ENCODE results near the gene RAB26. TPM values are rescaled to one million over a fixed set of nuclear protein-coding genes. Genes with fewer than 3 reads are reported as not detected.

The RAB26 gene
- total RNA-seq, 2 donors from 2014 or later = 0.82 to 2.0 TPM

DNA sequence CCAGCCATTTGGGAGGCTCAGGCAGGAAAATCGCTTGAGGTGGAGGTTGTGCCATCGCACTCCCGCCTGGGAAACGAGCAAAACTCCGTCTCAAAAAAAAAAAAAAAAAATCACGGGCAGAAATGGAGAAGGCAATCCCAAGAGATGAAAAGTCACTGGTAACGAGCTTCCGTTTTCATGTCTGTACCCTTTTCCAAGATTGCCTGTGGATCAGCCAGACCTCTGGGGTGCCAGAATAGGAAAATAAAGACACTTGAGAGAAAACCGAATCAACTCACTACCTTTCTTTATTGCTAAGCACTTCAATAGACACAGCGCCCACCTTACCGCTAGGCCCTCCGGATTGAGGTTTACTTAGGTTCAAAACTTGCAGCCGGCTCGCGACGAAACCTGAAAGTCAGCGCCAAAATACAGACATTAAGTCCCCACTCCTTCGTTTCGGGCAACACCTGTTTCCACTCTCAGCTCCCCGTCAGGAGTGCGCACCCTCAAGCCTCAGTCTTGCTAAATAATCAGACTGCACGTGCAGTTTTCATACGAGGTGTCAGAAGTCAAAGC is 6.2 kb downstream of the RAB26 start:
- H3K27me3 Mint-ChIP-seq (ENCODE audit: low read depth) = no peaks in the 10 kb centered on the region
- peak overlapping the region; percentile 70 to 90 for H3K4me3 Mint-ChIP-seq
- H3K4me1 Mint-ChIP-seq (ENCODE audit: low read depth) = peaks cover 66% of the 10 kb centered on the region
- H3K27ac Mint-ChIP-seq = peak overlapping the region; percentile 43
- H3K9me3 Mint-ChIP-seq = no peaks in the 10 kb centered on the region
- H3K36me3 Mint-ChIP-seq (ENCODE audit: insufficient read depth in 2 of 2) = peaks cover 4 to 7% of the 10 kb centered on the region in 2 donors
- DNase-seq = no peak
- ATAC-seq (replicated peaks in 1 of 2) = no peak

DNA sequence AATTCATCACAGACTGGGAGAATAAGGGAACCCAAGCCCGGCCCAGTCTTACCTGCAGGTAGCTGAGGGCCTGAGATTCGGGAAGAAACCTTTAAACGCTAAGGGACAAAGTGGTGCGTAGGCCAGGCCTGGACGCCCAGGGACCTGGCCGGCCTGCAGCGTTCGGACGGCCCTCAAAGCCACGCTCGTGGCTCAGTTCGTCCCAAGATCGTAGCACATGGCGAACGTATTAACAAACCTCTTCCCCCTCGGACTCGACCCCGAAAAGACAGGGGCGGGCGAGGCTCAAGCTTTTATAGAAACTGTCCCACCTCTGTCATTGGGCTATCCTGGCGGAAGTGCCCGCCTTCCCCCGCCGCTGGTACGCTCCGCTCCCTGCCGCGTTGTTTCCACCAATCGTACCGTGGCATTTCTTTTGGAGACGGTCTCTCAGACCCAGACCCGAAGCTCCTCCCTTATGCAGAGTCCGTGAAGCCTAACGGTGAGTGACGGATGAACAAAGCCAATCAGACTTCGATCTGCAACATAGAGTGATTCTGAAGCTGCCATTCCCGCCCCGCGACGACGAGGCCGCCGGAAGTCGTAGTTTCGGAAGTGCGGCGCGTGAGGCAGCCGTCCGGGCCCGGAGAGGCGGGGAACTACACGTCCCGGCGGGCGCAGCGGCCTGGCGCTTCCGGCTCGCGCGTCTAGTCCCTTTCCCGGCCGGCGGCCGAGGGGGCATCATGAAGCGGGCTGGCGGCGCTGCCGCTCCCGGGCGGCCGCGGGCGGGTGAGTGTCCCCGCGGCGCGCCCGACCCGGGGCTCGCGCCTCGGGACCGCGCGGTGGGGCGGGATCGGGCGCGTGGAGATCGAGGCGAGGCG is 6.9 kb downstream of the RAB26 start, which contains the start of gene TRAF7:
Gene TRAF7, plus strand, starts transcription at position 692 of the 860 bp plus-strand sequence. CDS start 8,139 bp downstream, outside the sequence.
- no peaks in the 10 kb centered on the region for H3K9me3 Mint-ChIP-seq
- H3K4me1 Mint-ChIP-seq (ENCODE audit: low read depth) = peaks cover 59% of the 10 kb centered on the region
- peaks cover 4 to 7% of the 10 kb centered on the region in 2 donors for H3K36me3 Mint-ChIP-seq (ENCODE audit: insufficient read depth in 2 of 2)
- no peaks in the 10 kb centered on the region for H3K27me3 Mint-ChIP-seq (ENCODE audit: low read depth)
- H3K4me3 Mint-ChIP-seq = peak within 1 kb of the TSS; percentile 97 to 99
- peak; percentile 97 to 98 for DNase-seq
- H3K27ac Mint-ChIP-seq = peak within 1 kb of the TSS; percentile 97
- peak; percentile 91 for ATAC-seq (replicated peaks in 1 of 2)

- H3K4me1 Mint-ChIP-seq (ENCODE audit: low read depth) = peaks cover 52% of the 10 kb centered on the region
- H3K27ac Mint-ChIP-seq = peak overlapping the region; percentile 97
- H3K36me3 Mint-ChIP-seq (ENCODE audit: insufficient read depth in 2 of 2) = peaks cover 4 to 7% of the 10 kb centered on the region in 2 donors
- DNase-seq = no peak
- ATAC-seq (replicated peaks in 1 of 2) = no peak
- H3K4me3 Mint-ChIP-seq = peak overlapping the region; percentile 97 to 99
- H3K27me3 Mint-ChIP-seq (ENCODE audit: low read depth) = no peaks in the 10 kb centered on the region
- H3K9me3 Mint-ChIP-seq = no peaks in the 10 kb centered on the region
Measured at GRCh38 chr16:2155977-2156848, 7.8 kb downstream of the RAB26 start.

- Mint-ChIP-seq H3K4me1 (ENCODE audit: low read depth) (peaks cover 47% of the 10 kb centered on the region), H3K4me3 (peak overlapping the region; percentile 97 to 99), H3K27me3 (ENCODE audit: low read depth) (no peaks in the 10 kb centered on the region), H3K27ac (peak overlapping the region; percentile 97), H3K36me3 (ENCODE audit: insufficient read depth in 2 of 2) (peaks cover 4 to 7% of the 10 kb centered on the region in 2 donors), H3K9me3 (no peaks in the 10 kb centered on the region)
- ATAC-seq (replicated peaks in 1 of 2) (no peak), DNase-seq (no peak)
Measured at GRCh38 chr16:2156849-2157224, 8.4 kb downstream of the RAB26 start.

- no peak for DNase-seq
- Mint-ChIP-seq H3K27me3 (ENCODE audit: low read depth) (no peaks in the 10 kb centered on the region), H3K9me3 (no peaks in the 10 kb centered on the region), H3K4me1 (ENCODE audit: low read depth) (peaks cover 39% of the 10 kb centered on the region), H3K36me3 (ENCODE audit: insufficient read depth in 2 of 2) (peaks cover 4 to 7% of the 10 kb centered on the region in 2 donors), H3K27ac (no peak overlapping the region), H3K4me3 (peak overlapping the region; percentile 97 to 99)
- no peak for ATAC-seq (replicated peaks in 1 of 2)
Measured at GRCh38 chr16:2157480-2158261, 9.2 kb downstream of the RAB26 start.

- Mint-ChIP-seq H3K9me3 (no peaks in the 10 kb centered on the region), H3K27ac (no peak overlapping the region)
- ATAC-seq (replicated peaks in 1 of 2) = no peak
Measured at GRCh38 chr16:2158262-2158638, 9.8 kb downstream of the RAB26 start.

DNA sequence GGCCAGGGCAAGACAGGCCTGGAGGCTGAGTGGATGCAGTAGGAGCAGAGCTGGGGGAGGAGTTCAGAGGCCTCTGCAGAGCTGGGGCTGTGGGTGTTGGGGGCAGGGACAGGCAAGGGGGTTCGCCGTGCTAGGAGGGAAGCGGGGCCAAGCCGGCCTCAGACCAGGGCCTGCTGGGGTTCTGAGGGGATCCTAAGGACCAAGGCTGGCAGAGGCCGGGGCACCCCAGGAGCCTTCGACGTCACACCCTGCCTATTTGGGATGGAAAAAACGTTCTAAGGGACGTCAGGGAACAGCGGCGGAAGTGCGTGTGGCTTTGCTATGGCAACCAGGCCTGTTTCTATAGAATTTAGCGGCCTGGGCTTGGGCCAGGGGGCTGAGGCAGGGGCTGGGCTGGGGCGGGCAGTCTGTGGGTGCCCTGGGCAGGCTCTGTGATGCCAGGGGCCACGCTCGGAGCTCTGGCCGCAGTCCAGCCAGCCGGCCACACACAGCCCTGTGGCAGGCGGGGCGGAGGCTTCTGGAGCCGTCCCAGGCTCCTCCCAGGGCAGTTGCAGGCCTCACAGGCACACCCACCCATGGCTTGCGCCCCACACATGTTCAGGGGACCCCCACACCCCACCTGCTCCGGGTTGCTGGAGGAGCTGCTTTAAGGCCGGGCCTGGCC is 10.9 kb downstream of the RAB26 start:
- H3K4me1 Mint-ChIP-seq (ENCODE audit: low read depth) = peaks cover 22% of the 10 kb centered on the region
- H3K36me3 Mint-ChIP-seq (ENCODE audit: insufficient read depth in 2 of 2) = peaks cover 4% of the 10 kb centered on the region in 2 donors
- no peak for ATAC-seq (replicated peaks in 1 of 2)
- no peaks in the 10 kb centered on the region for H3K27me3 Mint-ChIP-seq (ENCODE audit: low read depth)
- no peak overlapping the region for H3K4me3 Mint-ChIP-seq
- H3K9me3 Mint-ChIP-seq = no peaks in the 10 kb centered on the region
- H3K27ac Mint-ChIP-seq = peak overlapping the region; percentile 51
- DNase-seq = no peak

More at GRCh38 chr16:2158262-2158638, 9.8 kb downstream of the RAB26 start:
- no peak for DNase-seq
- Mint-ChIP-seq H3K4me3 (no peak overlapping the region), H3K4me1 (ENCODE audit: low read depth) (peaks cover 33% of the 10 kb centered on the region), H3K36me3 (ENCODE audit: insufficient read depth in 2 of 2) (peaks cover 4 to 7% of the 10 kb centered on the region in 2 donors), H3K27me3 (ENCODE audit: low read depth) (no peaks in the 10 kb centered on the region)

DNA sequence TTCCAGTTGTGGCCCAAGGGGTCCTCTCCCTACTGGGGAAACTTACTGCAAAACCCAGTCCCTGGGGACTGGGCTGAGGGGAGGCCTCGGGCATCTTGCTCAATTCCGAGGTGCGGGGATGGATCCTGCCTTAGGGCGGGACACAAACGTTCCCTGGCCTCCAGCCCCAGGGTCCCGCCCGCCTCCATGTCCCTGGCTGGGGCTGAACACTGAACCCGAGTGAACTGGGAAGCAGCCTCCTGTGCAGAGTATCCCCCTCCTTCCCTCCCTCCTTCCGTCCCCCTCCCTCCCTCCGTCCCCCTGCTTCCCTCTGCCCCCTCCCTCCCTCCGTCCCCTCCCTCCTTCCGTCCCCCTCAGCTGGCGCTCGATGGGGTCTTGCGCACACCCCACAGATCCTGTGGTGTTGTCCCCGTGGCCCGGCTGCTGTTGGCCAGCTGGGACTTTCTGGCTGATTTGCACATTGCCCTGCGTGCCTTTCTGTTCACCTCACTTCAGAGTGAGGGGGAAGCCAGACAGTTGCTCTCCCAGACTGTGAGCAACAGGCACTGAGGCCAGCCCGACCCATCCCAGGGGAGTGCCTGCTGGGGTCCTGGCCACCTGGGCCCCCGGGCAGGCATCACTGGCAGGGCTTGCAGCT is 12.6 kb downstream of the RAB26 start:
- H3K27ac Mint-ChIP-seq = no peak overlapping the region
- no peak for ATAC-seq (replicated peaks in 1 of 2)
- peaks cover 20% of the 10 kb centered on the region for H3K4me1 Mint-ChIP-seq (ENCODE audit: low read depth)
- DNase-seq = no peak
- peaks cover 0 to under 1% of the 10 kb centered on the region in 2 donors for H3K36me3 Mint-ChIP-seq (ENCODE audit: insufficient read depth in 2 of 2)
- H3K27me3 Mint-ChIP-seq (ENCODE audit: low read depth) = no peaks in the 10 kb centered on the region
- H3K9me3 Mint-ChIP-seq = no peaks in the 10 kb centered on the region
- no peak overlapping the region for H3K4me3 Mint-ChIP-seq

DNA sequence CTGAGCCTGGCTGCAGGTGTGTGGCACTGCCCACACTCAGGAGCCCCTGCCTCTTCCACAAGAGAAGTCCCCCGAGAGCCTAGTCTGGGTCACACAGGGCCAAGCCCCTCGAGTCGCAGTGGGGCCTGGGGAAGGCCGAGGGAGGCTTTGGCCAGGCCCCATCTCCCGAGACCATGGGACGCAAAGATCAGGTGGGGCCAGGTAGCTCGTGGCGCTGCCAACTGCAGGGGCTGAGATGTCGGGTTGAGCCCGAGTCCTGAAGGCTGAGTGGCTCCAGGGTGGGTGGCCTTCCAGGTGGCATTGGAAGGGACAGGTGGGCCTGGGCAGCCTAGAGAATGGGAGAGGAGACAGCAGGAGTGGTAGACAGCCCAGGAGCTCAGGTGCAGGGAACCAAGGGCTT is 13.5 kb downstream of the RAB26 start:
- ATAC-seq (replicated peaks in 1 of 2) (no peak), DNase-seq (no peak)
- Mint-ChIP-seq H3K27me3 (ENCODE audit: low read depth) (no peaks in the 10 kb centered on the region), H3K27ac (no peak overlapping the region), H3K4me1 (ENCODE audit: low read depth) (peaks cover 12% of the 10 kb centered on the region), H3K36me3 (ENCODE audit: insufficient read depth in 2 of 2) (peaks cover 0 to 2% of the 10 kb centered on the region in 2 donors), H3K4me3 (no peak overlapping the region), H3K9me3 (no peaks in the 10 kb centered on the region)

GRCh38 chr16:2162676-2163118 is 14.3 kb downstream of the RAB26 start:
- Mint-ChIP-seq H3K9me3 (no peaks in the 10 kb centered on the region), H3K27ac (no peak overlapping the region), H3K27me3 (ENCODE audit: low read depth) (no peaks in the 10 kb centered on the region), H3K4me1 (ENCODE audit: low read depth) (peaks cover 4% of the 10 kb centered on the region), H3K4me3 (no peak overlapping the region), H3K36me3 (ENCODE audit: insufficient read depth in 2 of 2) (peaks cover 0 to 2% of the 10 kb centered on the region in 2 donors)
- ATAC-seq (replicated peaks in 1 of 2) (no peak), DNase-seq (no peak)

- H3K27ac Mint-ChIP-seq = no peak overlapping the region
- no peaks in the 10 kb centered on the region for H3K9me3 Mint-ChIP-seq
- DNase-seq = no peak
- peaks cover 0 to 2% of the 10 kb centered on the region in 2 donors for H3K36me3 Mint-ChIP-seq (ENCODE audit: insufficient read depth in 2 of 2)
- H3K4me3 Mint-ChIP-seq = no peak overlapping the region
- peak in 1 of 2 donors; percentile 38 for ATAC-seq (replicated peaks in 1 of 2)
- H3K4me1 Mint-ChIP-seq (ENCODE audit: low read depth) = no peaks in the 10 kb centered on the region
- H3K27me3 Mint-ChIP-seq (ENCODE audit: low read depth) = no peaks in the 10 kb centered on the region
Measured at GRCh38 chr16:2163211-2163881, 14.9 kb downstream of the RAB26 start.
